GM12892 (cell line): ENCODE data around the gene KCNG2.

Experiments
- DNase-seq: peaks from one replicate; pipeline ENCODE4 v3.0.0; 2011; ENCODE audit not compliant: insufficient read length
- FAIRE-seq: peaks from 2 replicates; lab custom pipeline; 2011; peaks lifted over from hg19 to GRCh38; lab: Jason Lieb, UNC
- POLR2A ChIP-seq: IDR thresholded peaks from 2 replicates; pipeline ENCODE4 v1.6.1; 2011; ENCODE audit warnings: low read depth, low read length, control low read depth
- POLR2AphosphoS5 ChIP-seq: IDR thresholded peaks from 2 replicates; pipeline ENCODE4 v1.6.1; 2011; ENCODE audit warnings: low read depth, low read length, control low read depth
- TAF1 ChIP-seq: IDR thresholded peaks from 2 replicates; pipeline ENCODE4 v1.6.1; 2011; ENCODE audit warnings: low read depth, mild to moderate bottlenecking, control low read depth, low read length, borderline replicate concordance

The KCNG2 gene

DNA sequence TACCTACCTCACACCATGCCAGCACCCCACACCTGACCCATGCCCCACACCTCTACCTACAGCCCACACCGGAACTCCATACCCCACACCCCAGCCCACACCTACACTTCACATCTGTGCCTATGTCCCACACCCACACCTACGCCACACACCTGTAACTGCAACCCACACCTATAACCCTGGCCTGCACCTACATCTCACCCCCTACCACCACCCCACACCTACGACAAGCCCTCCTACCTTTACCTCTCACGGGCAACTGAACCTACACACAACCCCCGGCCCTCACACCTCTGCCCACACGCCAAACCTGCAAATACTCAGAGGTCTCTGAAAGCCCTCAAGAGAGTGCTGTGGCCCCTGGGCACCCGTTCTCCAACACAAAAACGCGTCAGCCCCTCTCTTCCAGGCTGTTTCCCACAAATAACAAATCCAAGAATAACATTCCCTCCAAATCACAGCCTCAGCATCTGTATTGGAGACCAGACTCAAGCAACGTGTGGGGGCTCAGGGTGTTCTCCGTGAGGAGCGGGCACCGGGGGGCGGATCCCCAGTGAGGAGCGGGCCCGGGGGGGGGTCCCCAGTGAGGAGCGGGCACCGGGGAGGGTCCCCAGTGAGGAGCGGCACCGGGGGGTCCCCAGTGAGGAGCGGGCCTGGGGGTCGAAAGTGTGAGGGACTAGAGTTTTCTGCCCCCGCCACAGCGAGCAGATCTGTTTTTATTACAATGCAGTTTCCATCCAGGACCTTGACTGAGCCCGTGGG, 120.3 kb downstream of the KCNG2 start:
- DNase-seq, result no peak
- no peak for FAIRE-seq
- TF ChIP-seq POLR2A (no peak), TAF1 (no peak), POLR2AphosphoS5 (no peak)

DNA sequence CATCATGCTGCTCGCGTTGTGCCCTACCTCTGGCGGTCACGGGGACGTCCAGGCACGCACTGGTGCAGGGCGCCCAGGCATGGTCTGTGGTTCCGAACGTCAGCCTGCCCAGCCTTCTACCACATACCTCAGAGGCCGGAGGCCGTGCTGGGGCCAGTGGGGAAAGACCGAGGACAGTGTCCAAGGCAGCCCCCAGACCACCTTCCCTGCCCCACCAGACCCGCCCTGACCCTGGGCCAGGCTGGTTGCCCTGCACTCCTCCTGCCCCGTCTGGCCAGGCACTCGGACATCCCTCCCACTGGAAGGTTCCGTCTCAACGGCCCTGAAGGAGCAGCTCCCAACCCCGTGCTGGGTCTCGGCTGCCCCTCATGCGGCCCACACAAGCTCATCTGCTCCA, 120.9 kb downstream of the KCNG2 start:
- FAIRE-seq, result no peak

DNA sequence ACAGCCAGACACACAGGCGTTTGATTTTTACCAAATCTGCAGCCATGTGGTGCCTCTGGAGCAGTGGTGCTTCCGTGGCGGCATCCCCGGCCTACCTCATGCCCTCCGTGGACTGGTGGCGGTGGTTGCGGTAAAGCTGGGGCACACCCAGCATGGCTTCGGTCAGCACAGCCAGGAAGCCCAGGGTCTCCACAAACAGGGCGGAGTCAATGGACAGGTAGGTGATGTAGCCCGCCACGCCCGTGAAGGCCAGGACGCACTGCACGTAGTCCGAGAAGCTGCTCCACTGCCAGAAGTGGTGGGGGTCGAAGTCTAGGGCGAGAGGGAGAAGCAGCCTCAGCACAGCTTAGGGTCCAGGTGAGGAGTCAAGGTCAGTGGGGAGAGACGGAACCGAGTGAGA, 121.4 kb downstream of the KCNG2 start:
- FAIRE-seq (no peak), DNase-seq (no peak)
- no peak for TF ChIP-seq TAF1
- TF ChIP-seq POLR2AphosphoS5, result no peak

More for the DNA sequence above, 120.9 kb downstream of the KCNG2 start:
- no peak for DNase-seq
- TF ChIP-seq TAF1 (no peak), POLR2A (no peak), POLR2AphosphoS5 (no peak)

DNA sequence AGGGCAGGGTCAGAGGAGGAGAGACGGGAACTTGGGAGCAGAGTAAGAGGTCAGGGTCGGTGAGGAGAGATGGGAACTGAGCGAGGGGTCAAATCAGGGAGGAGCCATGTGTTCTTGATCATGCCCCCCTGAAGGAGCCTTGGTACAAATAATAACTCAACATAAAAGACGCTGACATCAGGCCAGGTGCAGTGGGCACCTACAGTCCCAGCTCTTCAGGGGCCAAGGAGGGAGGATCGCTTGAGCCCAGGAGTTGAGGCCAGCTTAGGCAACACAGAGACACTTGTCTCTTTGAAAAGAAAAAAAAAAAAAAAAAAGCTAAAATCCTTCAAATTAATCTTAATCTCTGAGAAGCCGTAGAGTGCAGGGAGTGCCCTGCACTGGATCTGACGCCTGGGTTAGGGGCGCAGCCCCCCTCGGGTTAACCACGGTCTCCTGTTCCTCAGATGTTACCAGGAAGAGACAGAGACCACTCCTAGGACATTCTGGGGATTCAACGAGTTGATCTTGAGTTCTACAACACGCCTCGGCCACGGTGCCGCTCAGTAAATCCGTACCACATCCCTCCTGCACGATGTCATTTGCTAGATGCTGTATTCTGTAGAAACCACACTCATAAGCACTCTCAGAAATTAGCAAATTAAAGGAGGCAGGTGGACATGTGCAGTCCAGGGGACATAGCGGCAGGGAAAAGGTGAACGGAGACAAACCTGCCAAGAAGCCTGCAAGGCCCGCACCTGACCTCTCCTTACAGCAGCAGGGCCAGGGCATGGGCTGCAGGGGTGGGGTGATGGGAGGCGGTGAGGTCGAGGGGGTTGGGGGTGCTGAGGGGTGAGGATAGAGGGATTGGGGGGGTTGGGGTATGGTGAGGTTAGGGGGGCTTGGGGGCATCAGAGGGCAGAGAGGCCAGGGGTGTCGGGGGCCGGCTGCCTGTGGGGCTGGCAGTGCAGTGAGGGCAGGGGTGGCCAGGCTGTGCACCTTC, 124.5 kb downstream of the KCNG2 start:
- TF ChIP-seq POLR2A (no peak), POLR2AphosphoS5 (no peak)
- FAIRE-seq (no peak), DNase-seq (no peak)

DNA sequence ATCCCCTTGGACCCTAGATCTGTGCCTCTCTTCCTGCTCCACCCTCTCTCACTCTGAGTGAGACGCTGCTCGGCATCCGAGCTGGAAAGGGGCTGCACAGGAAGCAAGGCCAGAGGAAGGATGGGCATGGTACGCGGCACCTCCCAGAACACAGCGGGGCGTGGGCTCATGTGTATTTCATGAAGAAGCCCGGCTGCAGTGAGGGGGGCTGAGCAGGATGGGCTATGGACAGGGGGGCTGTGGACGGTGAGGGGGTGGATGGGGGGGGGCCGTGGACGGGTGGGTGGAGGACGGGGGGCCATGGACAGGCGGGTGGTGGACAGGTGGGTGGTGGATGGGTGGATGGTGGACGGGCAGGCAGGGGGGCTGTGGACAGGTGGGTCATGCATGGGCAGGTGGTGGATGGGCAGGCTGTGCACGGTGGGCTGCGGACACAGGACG, 125.3 kb downstream of the KCNG2 start:
- no peak for TF ChIP-seq TAF1
- no peak for TF ChIP-seq POLR2A
- TF ChIP-seq POLR2AphosphoS5, result no peak
- DNase-seq (no peak), FAIRE-seq (no peak)

- no peak for DNase-seq
- no peak for FAIRE-seq
- TF ChIP-seq POLR2A, result no peak
- no peak for TF ChIP-seq POLR2AphosphoS5
- no peak for TF ChIP-seq TAF1
Measured at GRCh38 chr18:79923896-79924585, 126.3 kb downstream of the KCNG2 start.

DNA sequence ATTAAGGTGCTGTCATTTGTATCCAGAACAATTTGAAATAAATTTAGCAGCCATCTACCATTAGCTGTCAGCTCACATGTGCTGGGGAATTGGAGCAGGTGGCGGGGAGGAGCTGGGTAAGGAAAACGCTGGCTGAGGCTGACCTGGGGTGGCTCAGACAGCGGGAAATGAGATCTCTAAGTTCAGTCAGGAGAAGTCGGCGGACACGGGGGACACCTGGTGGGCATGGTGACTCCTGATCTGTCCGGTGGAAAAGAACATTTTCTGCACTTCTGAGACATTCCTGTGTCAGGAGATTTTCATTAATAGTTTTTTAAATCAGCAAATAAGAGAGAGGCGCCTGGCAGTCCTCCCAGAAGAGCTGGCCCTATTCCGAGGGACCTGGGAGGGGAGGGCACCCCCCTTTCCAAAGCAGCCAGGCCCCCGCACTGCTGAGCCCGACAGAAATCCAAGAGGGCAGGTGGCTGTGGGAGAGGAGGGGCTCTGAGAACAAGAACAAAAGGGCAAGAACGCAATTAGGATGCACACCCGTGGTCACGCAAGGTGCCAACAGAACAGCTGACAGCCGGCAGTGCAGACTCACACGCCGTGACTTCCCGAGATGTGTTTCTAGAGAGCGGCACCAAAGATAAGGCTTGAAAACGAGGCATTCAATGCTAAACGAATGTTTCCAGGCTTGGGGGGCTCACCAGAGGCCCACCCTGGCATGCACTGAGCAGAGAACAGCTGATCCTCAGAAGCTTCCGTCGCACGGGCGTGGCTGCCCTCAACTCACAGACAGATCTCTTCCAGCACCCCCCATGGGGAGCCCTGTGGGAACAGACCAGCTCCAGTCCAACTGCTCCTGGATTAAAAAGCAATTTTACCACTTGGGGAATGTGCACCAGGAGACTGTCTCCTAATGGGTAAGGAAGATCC, 127.3 kb downstream of the KCNG2 start:
- DNase-seq, result no peak

GRCh38 chr18:79926306-79926705, 128.6 kb downstream of the KCNG2 start:
- TF ChIP-seq POLR2A (no peak), POLR2AphosphoS5 (no peak), TAF1 (no peak)
- DNase-seq (no peak), FAIRE-seq (no peak)

More for the DNA sequence above, 127.3 kb downstream of the KCNG2 start:
- TF ChIP-seq POLR2AphosphoS5 (no peak), POLR2A (no peak), TAF1 (no peak)
- no peak for FAIRE-seq

DNA sequence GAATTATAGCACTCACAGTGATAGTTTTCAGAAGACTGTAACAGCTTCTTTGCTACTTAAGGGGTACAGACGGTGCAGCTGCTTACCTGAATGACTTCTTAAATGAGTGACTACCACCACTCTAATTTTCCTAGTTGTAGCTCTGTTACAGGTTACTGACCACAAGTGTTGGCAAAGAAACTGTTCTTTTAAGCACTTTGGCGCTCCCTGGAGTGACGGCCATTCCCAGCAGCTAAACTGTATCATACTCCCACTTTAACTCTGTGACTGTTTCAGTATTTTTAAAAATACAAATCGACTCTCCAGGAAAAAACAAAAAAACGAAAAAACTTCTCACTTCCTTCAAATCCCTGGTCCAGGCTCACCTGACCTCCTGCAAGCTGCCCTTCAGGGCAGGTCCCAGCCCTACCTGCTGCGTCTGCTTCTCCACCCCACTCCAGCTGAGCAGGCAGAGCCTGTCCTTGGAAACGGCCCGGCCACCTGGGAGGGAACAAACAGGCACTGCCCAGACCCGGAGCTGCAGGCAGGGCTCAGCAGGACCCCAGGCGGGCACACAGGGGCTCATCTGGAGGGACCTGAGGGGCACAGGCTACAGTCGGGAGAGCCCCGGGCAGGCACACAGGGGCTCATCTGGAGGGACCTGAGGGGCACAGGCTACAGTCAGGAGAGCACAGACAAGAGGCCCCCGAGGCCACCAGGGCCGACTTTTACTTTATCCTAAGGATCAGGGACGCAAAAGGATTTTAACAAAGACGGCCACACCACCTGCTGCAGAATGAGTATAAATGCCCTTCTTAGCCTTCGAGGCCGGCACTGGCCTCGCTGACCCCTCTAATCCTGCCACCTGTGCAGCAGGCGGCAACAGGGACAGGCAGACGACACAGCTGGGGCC, 129.2 kb downstream of the KCNG2 start:
- DNase-seq, result no peak
- no peak for FAIRE-seq
- no peak for TF ChIP-seq POLR2AphosphoS5
- TF ChIP-seq POLR2A, result no peak
- TF ChIP-seq TAF1, result no peak
